ENCODE results near the gene CATSPER3.

CATSPER3 gene

GRCh38 chr5:135034963-135035677 lies 67.4 kb downstream of the CATSPER3 start:
- Histone ChIP-seq H4K20me1 (ENCODE audit: insufficient read depth, low read length) (no peaks in the 10 kb centered on the region), H2AFZ (ENCODE audit: low read length) (peak overlapping the region; percentile 79), H3K9ac (ENCODE audit: low read length) (peak overlapping the region; percentile 45; the same call in 1 of the 2 replicates), H3F3A (ENCODE audit: insufficient read depth, low read length) (peaks cover 9% of the 10 kb centered on the region; the same call in 1 of the 2 replicates), H3K9me3 (replicated peaks; ENCODE audit: insufficient read depth, low read length) (no peaks in the 10 kb centered on the region), H3K27me3 (replicated peaks; ENCODE audit: insufficient read depth, low read length) (no peaks in the 10 kb centered on the region), H3K27ac (ENCODE audit: low read length) (0 out of 2 replicates have a peak overlapping the region, but pooled peaks have one; percentile 39), H3K79me2 (ENCODE audit: low read length) (peaks cover 36% of the 10 kb centered on the region), H3K36me3 (replicated peaks; ENCODE audit: insufficient read depth, low read length) (no peaks in the 10 kb centered on the region), H3K4me1 (ENCODE audit: low read length) (no peaks in the 10 kb centered on the region), H3K9me2 (replicated peaks; ENCODE audit: insufficient read depth, low read length) (no peaks in the 10 kb centered on the region), H3K4me2 (ENCODE audit: low read depth, low read length) (peak overlapping the region; percentile 51; the same call in 1 of the 2 replicates), H3K4me3 (ENCODE audit: low read length) (no peak overlapping the region)
- DNase-seq = no peak
- TF ChIP-seq CTCF (IDR thresholded peaks at IDR 0.05; ENCODE audit: low read length) (no peak), EZH2 (optimal IDR thresholded peaks at IDR 0.05; ENCODE audit: low read depth, low read length) (no peak), EZH2phosphoT487 (IDR thresholded peaks at IDR 0.05; ENCODE audit: low read length) (no peak)

- Histone ChIP-seq H3K27ac (ENCODE audit: low read length) (no peak overlapping the region), H3K9ac (ENCODE audit: low read length) (no peak overlapping the region), H3K4me2 (ENCODE audit: low read depth, low read length) (no peak overlapping the region)
Measured at GRCh38 chr5:135035678-135036030, 67.9 kb downstream of the CATSPER3 start.

GRCh38 chr5:135036405-135036804 lies 68.7 kb downstream of the CATSPER3 start:
- Histone ChIP-seq H2AFZ (ENCODE audit: low read length) (no peak overlapping the region), H3K4me2 (ENCODE audit: low read depth, low read length) (no peak overlapping the region), H3K36me3 (replicated peaks; ENCODE audit: insufficient read depth, low read length) (no peaks in the 10 kb centered on the region), H3K27ac (ENCODE audit: low read length) (no peak overlapping the region), H3K4me1 (ENCODE audit: low read length) (no peaks in the 10 kb centered on the region), H3K27me3 (replicated peaks; ENCODE audit: insufficient read depth, low read length) (no peaks in the 10 kb centered on the region), H3K9me2 (replicated peaks; ENCODE audit: insufficient read depth, low read length) (no peaks in the 10 kb centered on the region), H3K79me2 (ENCODE audit: low read length) (peaks cover 23% of the 10 kb centered on the region), H3K9ac (ENCODE audit: low read length) (no peak overlapping the region), H3K4me3 (ENCODE audit: low read length) (no peak overlapping the region), H3F3A (ENCODE audit: insufficient read depth, low read length) (peaks cover 9% of the 10 kb centered on the region; the same call in 1 of the 2 replicates), H3K9me3 (replicated peaks; ENCODE audit: insufficient read depth, low read length) (no peaks in the 10 kb centered on the region), H4K20me1 (ENCODE audit: insufficient read depth, low read length) (no peaks in the 10 kb centered on the region)
- TF ChIP-seq CTCF (IDR thresholded peaks at IDR 0.05; ENCODE audit: low read length) (no peak), EZH2 (optimal IDR thresholded peaks at IDR 0.05; ENCODE audit: low read depth, low read length) (no peak), EZH2phosphoT487 (IDR thresholded peaks at IDR 0.05; ENCODE audit: low read length) (no peak)
- DNase-seq = no peak

More at GRCh38 chr5:135035678-135036030, 67.9 kb downstream of the CATSPER3 start:
- H3K4me3 ChIP-seq (ENCODE audit: low read length) = no peak overlapping the region
- no peaks in the 10 kb centered on the region for H3K9me3 ChIP-seq (replicated peaks; ENCODE audit: insufficient read depth, low read length)
- H2AFZ ChIP-seq (ENCODE audit: low read length) = no peak overlapping the region
- no peaks in the 10 kb centered on the region for H3K9me2 ChIP-seq (replicated peaks; ENCODE audit: insufficient read depth, low read length)
- no peaks in the 10 kb centered on the region for H4K20me1 ChIP-seq (ENCODE audit: insufficient read depth, low read length)
- DNase-seq = no peak
- peaks cover 30% of the 10 kb centered on the region for H3K79me2 ChIP-seq (ENCODE audit: low read length)
- no peaks in the 10 kb centered on the region for H3K4me1 ChIP-seq (ENCODE audit: low read length)
- no peaks in the 10 kb centered on the region for H3K36me3 ChIP-seq (replicated peaks; ENCODE audit: insufficient read depth, low read length)
- H3K27me3 ChIP-seq (replicated peaks; ENCODE audit: insufficient read depth, low read length) = no peaks in the 10 kb centered on the region
- peaks cover 9% of the 10 kb centered on the region; the same call in 1 of the 2 replicates for H3F3A ChIP-seq (ENCODE audit: insufficient read depth, low read length)
- no peak for TF ChIP-seq EZH2 (optimal IDR thresholded peaks at IDR 0.05; ENCODE audit: low read depth, low read length)
- TF ChIP-seq EZH2phosphoT487 (IDR thresholded peaks at IDR 0.05; ENCODE audit: low read length) = no peak
- no peak for TF ChIP-seq CTCF (IDR thresholded peaks at IDR 0.05; ENCODE audit: low read length)

Measured in MM.1S (cell line).